Small intestine (tissue), 7 donors: ENCODE data around the gene MFAP3. TPM values are rescaled to one million over a fixed set of nuclear protein-coding genes. Genes with fewer than 3 reads are reported as not detected.

Experiments used
- DNase-seq, 2 donors: peaks; one replicate each; pipeline versions ENCODE4 v3.0.0 to v3.0.0-alpha.2; 2013
- FAIRE-seq: peaks from 2 replicates; lab custom pipeline; 2012; peaks lifted over from hg19 to GRCh38; lab: Jason Lieb, UNC
- H3K27ac ChIP-seq, 3 donors: one replicate each; pipeline ENCODE4 v1.5.1; 2013; ENCODE audit warnings: low read length in 2 of 3, mild to moderate bottlenecking in 2 of 3, control low read depth in 1 of 3, inconsistent platforms in 1 of 3, low read depth in 1 of 3, moderate library complexity in 1 of 3
- H3K27me3 ChIP-seq, 3 donors: one replicate each; pipeline ENCODE4 v1.6.1; 2013; ENCODE audit warnings: low read length in 3 of 3, inconsistent platforms in 1 of 3; ENCODE audit not compliant: control insufficient read depth in 3 of 3, insufficient read depth in 3 of 3
- H3K36me3 ChIP-seq, 3 donors: one replicate each; pipeline ENCODE4 v1.6.1; 2013; ENCODE audit warnings: low read length in 3 of 3, inconsistent platforms in 1 of 3, low read depth in 1 of 3, mild to moderate bottlenecking in 1 of 3, moderate library complexity in 1 of 3; ENCODE audit not compliant: control insufficient read depth in 3 of 3, insufficient read depth in 2 of 3
- H3K4me1 ChIP-seq, 3 donors: one replicate each; pipeline ENCODE4 v1.6.1; 2013; ENCODE audit warnings: low read length in 2 of 3, inconsistent platforms in 1 of 3, low read depth in 1 of 3, mild to moderate bottlenecking in 1 of 3, moderate library complexity in 1 of 3; ENCODE audit not compliant: control insufficient read depth in 3 of 3, insufficient read depth in 2 of 3
- H3K4me3 ChIP-seq, 3 donors: one replicate each; pipeline ENCODE4 v1.5.1; 2013; ENCODE audit warnings: low read length in 3 of 3, control low read depth in 1 of 3, inconsistent platforms in 1 of 3, low read depth in 1 of 3, mild to moderate bottlenecking in 1 of 3, moderate library complexity in 1 of 3
- H3K9me3 ChIP-seq, 2 donors: one replicate each; pipeline ENCODE4 v1.6.1; 2013; ENCODE audit warnings: low read depth in 1 of 2, low read length in 1 of 2; ENCODE audit not compliant: control insufficient read depth in 2 of 2, insufficient read depth in 1 of 2
- WGBS, 3 donors: extraction: QIAGEN DNeasy Blood & Tissue Kit; methylation state at CpG; one replicate each; pipeline ENCODE4 v1.1.7; 2013; 5-methylcytosine and 5-hydroxymethylcytosine counted together
- polyA plus RNA-seq, 4 donors: library from polyadenylated mRNA; stranded (reverse) in 3 of 4; unstranded in 1 of 4; fragments of 200-250 nt in 3 of 4; fragments of 120-200 nt in 1 of 4; gene quantifications; one replicate each; pipeline versions ENCODE4 v1.2.1 to v1.2.3, GENCODE V29; 2013
- donor health status: healthy with polysubstance abuse.
- donor health status: control.
- donor health status: control.
- donor health status: Bipolar disorder and iron deficiency.
- donor health status: healthy.

Gene MFAP3
- polyA plus RNA-seq, 4 donors, result 4.2 to 24.1 (median 8.6) TPM

DNA sequence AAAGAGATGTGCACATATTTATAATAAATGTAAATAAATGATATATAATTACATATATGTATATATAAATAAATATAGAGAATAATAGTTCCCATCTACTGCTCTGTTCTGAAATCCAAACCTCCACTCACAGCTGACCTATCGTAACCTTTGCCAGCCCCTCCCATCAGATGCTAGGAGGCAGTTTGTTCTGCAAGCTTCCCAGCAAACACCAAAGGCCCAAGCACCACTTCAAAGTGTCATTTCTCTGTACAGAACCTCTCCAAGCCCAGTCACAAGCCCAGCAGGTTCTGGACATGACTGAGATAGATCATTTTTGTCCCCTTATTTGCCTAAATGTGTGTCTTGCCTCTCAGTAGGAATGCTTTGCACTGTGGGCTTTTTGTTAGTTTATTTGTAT, 62.4 kb downstream of the MFAP3 start:
- Histone ChIP-seq H3K27me3 (no peaks in the 10 kb centered on the region), H3K27ac (no peak overlapping the region), H3K4me1 (no peaks in the 10 kb centered on the region), H3K36me3 (no peaks in the 10 kb centered on the region), H3K9me3 (no peaks in the 10 kb centered on the region), H3K4me3 (no peak overlapping the region)
- 89 to 93% (median 90%) methylated on average over 1 of the region's 1 CpG for WGBS, 3 donors
- FAIRE-seq, result no peak
- DNase-seq, result no peak

- H3K27me3 ChIP-seq, result no peaks in the 10 kb centered on the region
- H3K4me3 ChIP-seq, result no peak overlapping the region
- H3K9me3 ChIP-seq, result no peaks in the 10 kb centered on the region
- no peaks in the 10 kb centered on the region for H3K4me1 ChIP-seq
- no peak for DNase-seq
- no peak for FAIRE-seq
- no peak overlapping the region for H3K27ac ChIP-seq
- H3K36me3 ChIP-seq, result no peaks in the 10 kb centered on the region
- 50 to 58% (median 55%) methylated on average over 4 of the region's 4 CpGs for WGBS, 3 donors
Measured at GRCh38 chr5:154103233-154103632, 64.5 kb downstream of the MFAP3 start.

Other genes starting within 250 kb of the MFAP3 start
- gene FAM114A2, start 57 bp upstream of the MFAP3 start, polyA plus RNA-seq, result 10 to 100 TPM in 2 of 4 donors, 1 to 10 TPM in 2; 7.2 to 18.5 (median 10.8) TPM
- 10 to 100 TPM in 2 of 4 donors, 1 to 10 TPM in 2; 5.4 to 18.1 (median 8.7) TPM for gene GALNT10, start 151.8 kb downstream of the MFAP3 start, polyA plus RNA-seq